OCI-LY3 (cell line): ENCODE results near the gene BEST4.

Experiments
- H2AFZ ChIP-seq: fragments of 200-600, 300-600 bp; shearing (Covaris generic); 2 replicates; pipeline ENCODE4 v1.6.0; 2014; ENCODE audit warnings: antibody characterized with exemption, low read depth, low read length
- H3K27ac ChIP-seq: fragments of 200-600, 300-600 bp; sonication (generic); 2 replicates; pipeline ENCODE4 v1.5.1; 2014; ENCODE audit warnings: mild to moderate bottlenecking, low read length, moderate library complexity, mixed read lengths
- H3K27me3 ChIP-seq: fragments of 200-600, 300-600 bp; sonication (generic); 2 replicates; pipeline ENCODE4 v1.6.1; 2014; ENCODE audit warnings: low read depth, low read length, mixed read lengths
- H3K36me3 ChIP-seq: fragments of 200-600, 300-600 bp; sonication (generic); replicated peaks from 2 replicates; pipeline ENCODE3; 2014; ENCODE audit warnings: low read depth, low read length, mixed read lengths
- H3K4me1 ChIP-seq: fragments of 300-600, 200-600 bp; sonication (generic); 2 replicates; pipeline ENCODE4 v1.6.1; 2014; ENCODE audit warnings: low read length, mixed read lengths
- H3K4me2 ChIP-seq: fragments of 200-600, 300-600 bp; sonication (generic); 2 replicates; pipeline ENCODE4 v1.6.1; 2014; ENCODE audit warnings: low read length, mixed read lengths
- H3K4me3 ChIP-seq: fragments of 300-600, 200-600 bp; sonication (generic); 2 replicates; pipeline ENCODE4 v1.5.1; 2014; ENCODE audit warnings: antibody characterized with exemption, mild to moderate bottlenecking, low read length, moderate library complexity
- H3K79me2 ChIP-seq: fragments of 300-600, 200-600 bp; shearing (Covaris generic); 2 replicates; pipeline ENCODE4 v1.6.1; 2014; ENCODE audit warnings: mild to moderate bottlenecking, low read length, mixed read lengths
- H3K9ac ChIP-seq: fragments of 300-600, 200-600 bp; shearing (Covaris generic); 2 replicates; pipeline ENCODE4 v1.6.0; 2014; ENCODE audit warnings: mild to moderate bottlenecking, low read length, moderate library complexity
- H3K9me3 ChIP-seq: fragments of 200-600, 300-600 bp; shearing (Covaris generic); 2 replicates; pipeline ENCODE4 v1.6.1; 2014; ENCODE audit warnings: low read length, mixed read lengths; ENCODE audit not compliant: insufficient read depth
- H4K20me1 ChIP-seq: fragments of 200-600, 300-600 bp; sonication (generic); 2 replicates; pipeline ENCODE4 v1.6.1; 2016; ENCODE audit warnings: low read length, mixed read lengths; ENCODE audit not compliant: insufficient read depth
- EZH2phosphoT487 ChIP-seq: fragments of 200-600 bp; shearing (Covaris generic); IDR thresholded peaks from 2 replicates; pipeline ENCODE4 v1.6.1; 2018; ENCODE audit warnings: antibody characterized with exemption, mixed run types, low read depth
- TF ChIP-seq, protein P1 (sequence below): fragments of 200-600, 300-600 bp; sonication (generic); IDR thresholded peaks from 2 replicates; pipeline ENCODE4 v1.5.1; 2014; ENCODE audit warnings: antibody characterized with exemption, low read length, low read depth

BEST4 gene

DNA sequence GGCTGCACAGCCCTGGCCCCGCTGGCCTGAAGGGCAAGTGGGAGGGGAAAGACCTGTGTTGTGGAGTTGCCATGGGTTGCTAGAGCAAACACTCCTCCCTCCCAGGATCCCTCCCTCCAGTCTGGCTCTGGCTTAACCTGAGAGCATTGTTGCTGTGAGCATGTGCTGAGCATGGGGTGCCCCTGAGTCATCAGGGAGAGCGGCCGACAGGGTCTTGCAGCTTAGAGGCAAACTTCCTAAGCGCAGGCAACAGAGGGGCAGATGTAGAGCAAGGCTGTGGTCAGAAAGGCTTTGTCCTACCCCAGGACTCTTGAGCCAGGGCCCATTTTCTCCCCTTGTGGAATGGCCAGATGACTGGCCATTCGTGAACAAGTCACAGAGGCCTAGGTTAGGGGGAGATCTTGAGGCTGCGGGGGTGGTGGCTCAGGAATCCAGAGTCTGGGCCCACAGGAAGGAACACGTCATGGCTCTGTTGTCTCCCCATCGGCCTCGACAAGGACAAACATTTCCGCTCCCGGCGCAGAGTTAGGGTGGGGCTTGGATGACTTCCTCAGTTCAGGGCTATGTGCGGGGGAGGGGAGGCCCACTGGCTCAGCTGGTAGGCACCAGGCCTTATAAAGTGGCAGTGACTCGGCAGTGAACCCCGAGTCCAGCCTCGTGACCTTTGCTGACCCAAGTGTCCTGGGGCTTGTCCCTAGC is 19.5 kb upstream of the BEST4 start:
- H3K4me2 ChIP-seq, result peak overlapping the region; percentile 78
- H3K27ac ChIP-seq, result peak overlapping the region; percentile 100
- H3K9me3 ChIP-seq, result no peaks in the 10 kb centered on the region
- H3K9ac ChIP-seq, result peak overlapping the region; percentile 94
- peaks cover 59% of the 10 kb centered on the region for H3K79me2 ChIP-seq
- H2AFZ ChIP-seq, result no peak overlapping the region
- H3K4me1 ChIP-seq, result peaks cover 91% of the 10 kb centered on the region
- H4K20me1 ChIP-seq, result peaks cover 3% of the 10 kb centered on the region; the same call in 1 of the 2 replicates
- peaks cover 52% of the 10 kb centered on the region for H3K36me3 ChIP-seq
- TF ChIP-seq, protein P1, sequence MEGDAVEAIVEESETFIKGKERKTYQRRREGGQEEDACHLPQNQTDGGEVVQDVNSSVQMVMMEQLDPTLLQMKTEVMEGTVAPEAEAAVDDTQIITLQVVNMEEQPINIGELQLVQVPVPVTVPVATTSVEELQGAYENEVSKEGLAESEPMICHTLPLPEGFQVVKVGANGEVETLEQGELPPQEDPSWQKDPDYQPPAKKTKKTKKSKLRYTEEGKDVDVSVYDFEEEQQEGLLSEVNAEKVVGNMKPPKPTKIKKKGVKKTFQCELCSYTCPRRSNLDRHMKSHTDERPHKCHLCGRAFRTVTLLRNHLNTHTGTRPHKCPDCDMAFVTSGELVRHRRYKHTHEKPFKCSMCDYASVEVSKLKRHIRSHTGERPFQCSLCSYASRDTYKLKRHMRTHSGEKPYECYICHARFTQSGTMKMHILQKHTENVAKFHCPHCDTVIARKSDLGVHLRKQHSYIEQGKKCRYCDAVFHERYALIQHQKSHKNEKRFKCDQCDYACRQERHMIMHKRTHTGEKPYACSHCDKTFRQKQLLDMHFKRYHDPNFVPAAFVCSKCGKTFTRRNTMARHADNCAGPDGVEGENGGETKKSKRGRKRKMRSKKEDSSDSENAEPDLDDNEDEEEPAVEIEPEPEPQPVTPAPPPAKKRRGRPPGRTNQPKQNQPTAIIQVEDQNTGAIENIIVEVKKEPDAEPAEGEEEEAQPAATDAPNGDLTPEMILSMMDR, result no peak
- TF ChIP-seq EZH2phosphoT487, result no peak
- H3K27me3 ChIP-seq, result no peaks in the 10 kb centered on the region
- peak overlapping the region; percentile 38; the same call in 1 of the 2 replicates for H3K4me3 ChIP-seq

DNA sequence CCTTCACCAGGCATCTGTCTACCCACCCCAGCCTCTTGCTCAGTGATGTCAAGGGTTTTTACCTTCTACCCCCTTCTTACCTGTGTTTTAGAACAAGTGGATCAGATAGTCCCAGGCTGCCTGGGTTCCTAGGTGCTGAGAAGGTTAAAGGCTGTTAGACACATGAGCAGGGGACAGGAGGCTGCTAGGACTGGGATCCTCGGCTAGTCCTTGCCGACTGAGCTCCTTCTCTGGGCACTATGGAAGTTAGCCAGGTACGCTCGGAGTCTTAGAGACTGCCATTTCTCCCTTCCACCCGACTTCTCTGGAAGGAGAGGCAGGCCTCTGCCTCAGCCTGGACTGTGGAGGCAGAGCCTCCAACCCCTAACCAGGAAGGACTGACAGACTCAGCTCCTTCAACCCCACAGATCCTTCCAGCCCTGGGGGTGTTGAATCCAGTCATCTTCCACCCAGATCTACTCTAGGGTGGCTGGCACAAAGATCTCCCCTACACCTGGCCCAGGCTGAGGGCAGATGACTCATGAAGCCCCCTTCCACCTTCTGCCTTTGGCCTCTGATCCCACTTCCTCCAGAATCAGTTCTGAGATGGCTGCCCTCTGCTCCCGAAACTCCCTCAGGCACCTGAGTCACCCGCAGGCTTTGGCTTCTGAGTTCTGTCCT is 18.9 kb upstream of the BEST4 start, which contains the start of gene DYNLT4:
TSS of gene DYNLT4 (minus strand) at position 648 of the 660 bp plus-strand sequence. CDS start 683 bp downstream, outside the sequence.
- H3K27me3 ChIP-seq, result no peaks in the 10 kb centered on the region
- H3K79me2 ChIP-seq, result peaks cover 62% of the 10 kb centered on the region
- no peak within 1 kb of the TSS for H2AFZ ChIP-seq
- H3K9me3 ChIP-seq, result no peaks in the 10 kb centered on the region
- H3K4me3 ChIP-seq, result peak within 1 kb of the TSS; percentile 38; the same call in 1 of the 2 replicates
- H3K9ac ChIP-seq, result peak within 1 kb of the TSS; percentile 94
- TF ChIP-seq, protein P1, result no peak
- TF ChIP-seq EZH2phosphoT487, result no peak
- H3K4me2 ChIP-seq, result peak within 1 kb of the TSS; percentile 78
- peak within 1 kb of the TSS; percentile 100 for H3K27ac ChIP-seq
- peaks cover 56% of the 10 kb centered on the region for H3K36me3 ChIP-seq
- H3K4me1 ChIP-seq, result peaks cover 94% of the 10 kb centered on the region
- peaks cover 9% of the 10 kb centered on the region for H4K20me1 ChIP-seq

DNA sequence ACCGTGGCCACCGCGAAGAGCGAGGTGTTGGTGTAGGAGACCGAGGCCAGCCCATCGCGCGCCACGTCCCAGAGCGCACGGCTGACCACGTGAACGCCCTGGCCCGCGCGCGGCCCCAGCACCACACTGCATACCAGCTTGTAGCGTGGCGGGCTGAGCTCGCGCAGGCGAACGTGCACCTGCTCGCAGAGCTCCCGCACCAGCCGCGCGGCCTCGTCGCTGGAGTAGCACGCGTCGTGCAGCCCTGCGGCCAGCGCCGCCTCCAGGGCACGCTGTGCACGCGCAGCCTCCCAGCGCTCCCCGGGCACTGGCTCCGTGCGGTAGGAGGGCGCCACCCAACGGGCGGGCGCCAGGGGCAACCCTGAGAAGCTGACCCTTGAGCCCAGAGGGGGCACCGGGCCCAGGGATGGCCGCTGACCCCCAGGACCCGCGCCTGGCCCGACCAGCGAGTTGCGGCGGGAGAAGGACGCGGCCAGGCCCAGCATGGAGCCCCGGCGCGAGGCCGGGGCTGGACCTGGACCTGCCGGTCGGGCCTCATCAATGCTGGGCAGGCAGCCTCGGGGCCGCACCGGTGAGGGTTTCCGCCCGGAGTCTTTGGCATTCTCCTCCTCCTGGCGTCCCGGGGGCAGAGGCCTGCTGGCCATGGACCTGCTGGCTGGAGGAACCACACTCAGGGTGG is 18.2 kb upstream of the BEST4 start:
- peak overlapping the region; percentile 78 for H3K4me2 ChIP-seq

More for the DNA sequence above, 18.2 kb upstream of the BEST4 start:
- Histone ChIP-seq H3K27me3 (no peaks in the 10 kb centered on the region), H3K79me2 (peaks cover 62% of the 10 kb centered on the region), H4K20me1 (peaks cover 11% of the 10 kb centered on the region), H3K4me1 (peaks cover 87% of the 10 kb centered on the region), H3K9me3 (no peaks in the 10 kb centered on the region), H3K36me3 (peaks cover 62% of the 10 kb centered on the region), H3K4me3 (no peak overlapping the region), H2AFZ (no peak overlapping the region), H3K27ac (peak overlapping the region; percentile 100), H3K9ac (peak overlapping the region; percentile 94; the same call in 1 of the 2 replicates)
- TF ChIP-seq, protein P1, result no peak
- TF ChIP-seq EZH2phosphoT487, result no peak
